Heart right ventricle (tissue), 16 donors: ENCODE measurements around the gene KCNG3. TPM values are rescaled to one million over a fixed set of nuclear protein-coding genes. Genes with fewer than 3 reads are reported as not detected.

Source experiments
- ATAC-seq, 8 donors: fragments of 200-7000 bp; cut with Tn5 transposase; one replicate each; pipeline ENCODE4 v1.9.1; 2020; ENCODE audit warnings: mild to moderate bottlenecking in 8 of 8, moderate library complexity in 8 of 8, moderate number of reproducible peaks in 1 of 8
- DNase-seq, 2 donors: peaks; one replicate each; pipeline ENCODE4 v3.0.0-alpha.2; 2020
- H3K27ac ChIP-seq, 10 donors: fragments of 200-600 bp; sonication (generic) in 2 of 10; one replicate each; pipeline versions ENCODE4 v1.5.0 to v1.8.0; 2020 to 2022; ENCODE audit warnings: mild to moderate bottlenecking in 3 of 10
- H3K27me3 ChIP-seq, 7 donors: fragments of 200-600 bp; one replicate each; pipeline ENCODE4 v1.8.0; 2021 to 2022; ENCODE audit warnings: mild to moderate bottlenecking in 2 of 7
- H3K36me3 ChIP-seq, 9 donors: fragments of 200-600 bp; sonication (generic) in 1 of 9; one replicate each; pipeline versions ENCODE4 v1.5.0 to v1.8.0; 2020 to 2022; ENCODE audit warnings: mild to moderate bottlenecking in 2 of 9
- H3K4me1 ChIP-seq, 9 donors: fragments of 200-600 bp; sonication (generic) in 1 of 9; one replicate each; pipeline versions ENCODE4 v1.5.0 to v1.8.0; 2020 to 2022; ENCODE audit warnings: mild to moderate bottlenecking in 4 of 9
- H3K4me3 ChIP-seq, 10 donors: fragments of 200-600 bp; sonication (generic) in 2 of 10; one replicate each; pipeline versions ENCODE4 v1.5.0 to v1.8.0; 2020 to 2022; ENCODE audit warnings: mild to moderate bottlenecking in 7 of 10, moderate library complexity in 2 of 10
- H3K9me3 ChIP-seq, 11 donors: fragments of 200-600 bp in 10 of 11; sonication (generic) in 2 of 11; one replicate each; pipeline versions ENCODE4 v1.5.0 to v1.8.0; 2013 to 2022; ENCODE audit warnings: mild to moderate bottlenecking in 2 of 11, control low read depth in 1 of 11, moderate library complexity in 1 of 11
- CTCF ChIP-seq, 9 donors: fragments of 200-600 bp; sonication (generic) in 2 of 9; IDR thresholded peaks; one replicate each; pipeline versions ENCODE4 v1.5.0 to v1.8.0; 2021 to 2022; ENCODE audit warnings: antibody characterized with exemption in 9 of 9, mild to moderate bottlenecking in 5 of 9, moderate library complexity in 1 of 9
- WGBS, 2 donors: extraction: QIAGEN DNeasy Blood & Tissue Kit; methylation state at CpG; one replicate each; pipeline ENCODE4 v1.1.7; 2013; ENCODE audit warnings: inconsistent platforms in 1 of 2; 5-methylcytosine and 5-hydroxymethylcytosine counted together
- intact Hi-C, 10 donors: fragments of 100-400 bp; cut with DNase I; formaldehyde crosslinking; loops; one replicate each; pipeline versions ENCODE4 v1.11.1 to v1.14.2; 2022
- polyA plus RNA-seq, 2 donors: library from polyadenylated mRNA; stranded (reverse); fragments of 200-250 nt; gene quantifications; one replicate each; pipeline ENCODE4 v1.2.3, GENCODE V29; 2013
- total RNA-seq, 10 donors: library from RNA; stranded (reverse); fragmentation: NEBNext Ultra II Directional in 3 of 10; extraction: Animal tissue kit (Norgen Biotek cat#: 25700) in 3 of 10; gene quantifications; one replicate each; pipeline versions ENCODE4 v1.2.1 to v1.2.4, GENCODE V29; 2021 to 2023
- donor health status: Arrhythmogenic right ventricular cardiomyopathy.
- donor health status: ischemic (EF 13 %, LVEDD 7.1; RV severe dilation, severe dysfunction).
- donor health status: healthy with polysubstance abuse.
- donor health status: DM: no; HTN: yes; CAD: no.
- donor health status: DM: no; HTN: no; CAD: no.
- donor health status: ischemic (EF 25% LVEDD 6.9; RV normal size, moderate dysfunction).
- donor health status: ischemic (EF 25% LVEDD 5.7; RV mildly dilated, moderate dysfunction).
- donor health status: healthy.
- donor health status: DM: yes; HTN: yes; CAD: no.
- donor health status: Ischemic cardiomyopathy.
- donor health status: ischemic (EF 35%, LVEDD 5.7; RV mildly dilated, moderate dysfunction).
- donor health status: nonischemic (EF 11% LVEDD 7.7; RV severe dilation, severe dysfunction).
- donor health status: DM: yes; HTN: yes; CAD: no.
- donor health status: PGD.
- donor health status: ischemic (EF 29% LVEDD 5.4; RV normal size, mild dysfunction).
- donor health status: nonischemic (EF 23%, LVEDD 6.1; RV moderate dilation, normal function).

The KCNG3 gene
- total and polyA plus RNA-seq, 12 donors, result not detected

GRCh38 chr2:42458396-42458795, 35.4 kb downstream of the KCNG3 start:
- H3K9me3 ChIP-seq, result no peaks in the 10 kb centered on the region
- WGBS, 2 donors, result 62 to 73% methylated on average over 1 of the region's 1 CpG
- H3K4me3 ChIP-seq, result no peak overlapping the region
- peaks cover 0 to 11% (median 0%) of the 10 kb centered on the region in 7 donors for H3K27me3 ChIP-seq
- H3K27ac ChIP-seq, result no peak overlapping the region
- DNase-seq, result no peak
- no peak for TF ChIP-seq CTCF (IDR thresholded peaks at IDR 0.05)
- intact Hi-C loops, result no loop called here
- H3K4me1 ChIP-seq, result no peaks in the 10 kb centered on the region
- no peak for ATAC-seq
- H3K36me3 ChIP-seq, result no peaks in the 10 kb centered on the region

DNA sequence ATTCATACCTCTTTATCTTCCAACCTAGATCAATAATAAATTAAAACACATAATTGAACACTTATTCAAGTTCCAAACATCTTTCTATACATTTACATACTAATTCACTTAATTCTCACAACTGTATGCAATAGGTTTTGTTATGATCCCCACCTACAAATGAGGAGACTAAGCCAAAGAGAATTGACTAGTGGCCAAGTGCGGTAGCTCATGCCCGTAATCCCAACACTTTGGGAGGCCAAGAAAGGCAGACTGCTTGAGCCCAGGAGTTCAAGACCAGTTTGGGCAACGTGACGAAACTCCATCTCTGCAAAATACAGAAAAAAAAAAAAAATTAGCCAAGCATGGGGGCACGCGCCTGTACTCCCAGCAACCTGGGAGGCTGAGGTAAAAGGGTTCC, 36.8 kb downstream of the KCNG3 start:
- 81 to 90% methylated on average over 6 of the region's 6 CpGs for WGBS, 2 donors
- no peak for TF ChIP-seq CTCF (IDR thresholded peaks at IDR 0.05)
- H3K27ac ChIP-seq, result no peak overlapping the region

GRCh38 chr2:42456126-42456839, 37.5 kb downstream of the KCNG3 start:
- H3K4me1 ChIP-seq, result no peaks in the 10 kb centered on the region
- DNase-seq (no peak), ATAC-seq (no peak)
- intact Hi-C loops, result no loop called here
- no peak for TF ChIP-seq CTCF (IDR thresholded peaks at IDR 0.05)
- H3K27ac ChIP-seq, result no peak overlapping the region
- no peaks in the 10 kb centered on the region for H3K9me3 ChIP-seq
- no peaks in the 10 kb centered on the region for H3K36me3 ChIP-seq
- 85 to 87% methylated on average over 3 of the region's 3 CpGs for WGBS, 2 donors
- H3K27me3 ChIP-seq, result peaks cover 0 to 15% (median 0%) of the 10 kb centered on the region in 7 donors
- no peak overlapping the region for H3K4me3 ChIP-seq

More for the DNA sequence above, 36.8 kb downstream of the KCNG3 start:
- intact Hi-C loops, result no loop called here
- no peak overlapping the region for H3K4me3 ChIP-seq
- DNase-seq (no peak), ATAC-seq (no peak)
- H3K27me3 ChIP-seq, result peaks cover 0 to 18% (median 0%) of the 10 kb centered on the region in 7 donors
- no peaks in the 10 kb centered on the region for H3K9me3 ChIP-seq
- no peaks in the 10 kb centered on the region for H3K4me1 ChIP-seq
- H3K36me3 ChIP-seq, result no peaks in the 10 kb centered on the region

- Histone ChIP-seq H3K27me3 (peaks cover 0 to 9% (median 0%) of the 10 kb centered on the region in 7 donors), H3K36me3 (no peaks in the 10 kb centered on the region), H3K4me1 (no peaks in the 10 kb centered on the region), H3K27ac (no peak overlapping the region), H3K9me3 (no peaks in the 10 kb centered on the region), H3K4me3 (no peak overlapping the region)
- DNase-seq, result no peak
- no peak for ATAC-seq
- intact Hi-C loops, result no loop called here
- no peak for TF ChIP-seq CTCF (IDR thresholded peaks at IDR 0.05)
- 92 to 100% methylated on average over 2 of the region's 2 CpGs for WGBS, 2 donors
These were observed 41.2 kb downstream of the KCNG3 start for GRCh38 chr2:42452545-42452944.
